Muscle layer of colon (tissue), 2 donors: Measurements from ENCODE around the gene RIPOR1.
A peak's percentile ranks its signal among the peaks of the same experiment; 100 is the strongest.

Experiments used
- H3K27ac ChIP-seq: one replicate; pipeline ENCODE4 v1.7.0; 2013; ENCODE audit warnings: low read depth, mild to moderate bottlenecking, low read length, moderate library complexity
- H3K27me3 ChIP-seq, 2 donors: one replicate each; pipeline ENCODE4 v1.7.0; 2013; ENCODE audit warnings: low read length in 2 of 2, mild to moderate bottlenecking in 2 of 2; ENCODE audit not compliant: insufficient read depth in 2 of 2, control insufficient read depth in 1 of 2
- H3K36me3 ChIP-seq: one replicate; pipeline ENCODE4 v1.7.0; 2013; ENCODE audit warnings: mild to moderate bottlenecking, low read length; ENCODE audit not compliant: insufficient read depth
- H3K4me1 ChIP-seq: one replicate; pipeline ENCODE4 v1.7.0; 2013; ENCODE audit warnings: mild to moderate bottlenecking, low read length; ENCODE audit not compliant: insufficient read depth
- H3K4me3 ChIP-seq, 2 donors: one replicate each; pipeline ENCODE4 v1.7.0; 2013; ENCODE audit warnings: low read length in 2 of 2, low read depth in 1 of 2, mild to moderate bottlenecking in 1 of 2, moderate library complexity in 1 of 2
- H3K9ac ChIP-seq: one replicate; pipeline ENCODE4 v1.7.0; 2013; ENCODE audit warnings: low read length
- H3K9me3 ChIP-seq: one replicate; pipeline ENCODE4 v1.7.0; 2013; ENCODE audit warnings: mild to moderate bottlenecking, low read length
- donor health status: abdominal sarcoma.
- donor health status: Adenocarcinoma of cecum.

The RIPOR1 gene

DNA sequence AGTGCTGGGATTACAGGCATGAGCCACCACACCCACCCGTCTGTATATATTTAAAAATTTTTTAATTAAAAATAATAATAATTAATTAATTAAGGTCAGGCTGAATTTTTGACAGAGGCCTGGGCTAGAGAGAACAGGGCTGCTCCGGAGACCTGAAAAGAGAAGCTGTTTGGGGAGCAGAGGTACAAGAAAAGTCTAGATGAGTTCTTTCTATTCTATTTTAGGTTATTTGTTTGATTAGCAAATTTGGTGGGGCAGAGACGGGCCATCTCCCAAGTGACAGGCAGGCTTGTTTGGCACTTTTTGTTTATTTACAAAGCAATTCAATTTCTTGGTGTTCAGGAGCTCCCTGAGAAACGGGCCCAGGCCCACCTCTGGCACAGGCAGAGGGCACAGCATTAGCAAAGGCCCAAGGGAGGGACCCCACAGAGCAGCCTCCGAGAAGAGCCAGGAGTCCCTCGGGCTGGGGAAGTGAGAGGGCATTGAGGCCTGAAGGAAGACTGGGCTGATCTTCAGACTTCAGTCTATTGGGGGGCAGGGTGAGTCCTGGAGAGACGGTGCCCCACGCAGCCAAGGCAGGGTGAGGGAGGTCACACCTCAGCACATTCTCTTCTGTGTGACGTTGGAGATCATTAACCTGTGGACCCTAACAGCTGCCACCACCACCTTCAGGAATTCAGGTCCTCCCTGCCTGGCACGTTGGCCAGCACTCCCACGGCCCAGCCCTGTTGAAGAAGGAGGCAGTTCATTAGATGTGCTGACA, 10.8 kb upstream of the RIPOR1 start:
- Histone ChIP-seq H3K9ac (no peak overlapping the region), H3K36me3 (no peaks in the 10 kb centered on the region), H3K27ac (no peak overlapping the region), H3K27me3 (no peaks in the 10 kb centered on the region), H3K4me3 (no peak overlapping the region), H3K9me3 (no peaks in the 10 kb centered on the region), H3K4me1 (peaks cover 9% of the 10 kb centered on the region)

DNA sequence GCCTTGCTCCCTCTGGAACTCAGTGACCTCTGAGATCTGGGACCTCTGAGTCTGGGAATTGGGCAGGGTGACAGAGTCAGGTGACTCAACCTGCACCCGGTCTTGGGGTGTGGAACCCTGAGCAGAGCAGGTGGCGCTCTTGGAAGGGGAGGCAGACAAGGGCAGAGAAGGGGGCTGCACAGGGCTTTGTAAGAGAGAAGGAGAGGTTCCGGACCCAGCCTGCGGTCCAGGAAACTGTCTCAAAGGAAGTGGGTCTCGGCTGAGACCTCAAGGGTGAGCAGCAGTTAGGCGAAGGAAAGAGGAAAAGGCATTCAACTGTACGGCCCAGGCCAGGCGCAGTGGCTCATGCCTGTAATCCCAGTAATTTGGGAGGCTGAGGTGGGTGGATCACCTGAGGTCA, 10.0 kb upstream of the RIPOR1 start:
- Histone ChIP-seq H3K36me3 (no peaks in the 10 kb centered on the region), H3K27me3 (no peaks in the 10 kb centered on the region), H3K4me1 (peaks cover 9% of the 10 kb centered on the region), H3K4me3 (no peak overlapping the region), H3K9me3 (no peaks in the 10 kb centered on the region), H3K9ac (no peak overlapping the region), H3K27ac (no peak overlapping the region)

DNA sequence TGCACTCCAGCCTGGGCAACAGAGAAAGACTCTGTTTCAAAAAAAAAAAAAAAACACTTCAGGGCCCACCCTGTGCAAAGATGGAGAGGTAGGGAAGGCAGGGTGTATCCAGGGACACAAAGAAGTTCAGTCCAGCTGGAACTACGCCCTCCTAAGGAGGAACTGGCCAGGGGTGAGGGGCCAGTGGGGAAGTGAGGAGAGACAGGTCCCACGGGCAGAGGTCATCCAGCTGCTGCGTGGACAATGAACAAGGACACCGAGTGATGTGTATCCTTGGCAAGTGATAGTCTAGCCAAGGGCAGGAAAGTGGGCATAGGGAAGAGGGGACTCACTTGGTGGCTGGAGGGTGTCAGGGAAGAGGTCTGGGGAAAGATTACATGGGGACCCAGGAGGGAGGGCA, 9.4 kb upstream of the RIPOR1 start:
- no peak overlapping the region for H3K4me3 ChIP-seq
- no peaks in the 10 kb centered on the region for H3K27me3 ChIP-seq
- H3K9ac ChIP-seq: no peak overlapping the region
- H3K4me1 ChIP-seq: peaks cover 9% of the 10 kb centered on the region
- H3K27ac ChIP-seq: no peak overlapping the region
- no peaks in the 10 kb centered on the region for H3K36me3 ChIP-seq
- no peaks in the 10 kb centered on the region for H3K9me3 ChIP-seq

DNA sequence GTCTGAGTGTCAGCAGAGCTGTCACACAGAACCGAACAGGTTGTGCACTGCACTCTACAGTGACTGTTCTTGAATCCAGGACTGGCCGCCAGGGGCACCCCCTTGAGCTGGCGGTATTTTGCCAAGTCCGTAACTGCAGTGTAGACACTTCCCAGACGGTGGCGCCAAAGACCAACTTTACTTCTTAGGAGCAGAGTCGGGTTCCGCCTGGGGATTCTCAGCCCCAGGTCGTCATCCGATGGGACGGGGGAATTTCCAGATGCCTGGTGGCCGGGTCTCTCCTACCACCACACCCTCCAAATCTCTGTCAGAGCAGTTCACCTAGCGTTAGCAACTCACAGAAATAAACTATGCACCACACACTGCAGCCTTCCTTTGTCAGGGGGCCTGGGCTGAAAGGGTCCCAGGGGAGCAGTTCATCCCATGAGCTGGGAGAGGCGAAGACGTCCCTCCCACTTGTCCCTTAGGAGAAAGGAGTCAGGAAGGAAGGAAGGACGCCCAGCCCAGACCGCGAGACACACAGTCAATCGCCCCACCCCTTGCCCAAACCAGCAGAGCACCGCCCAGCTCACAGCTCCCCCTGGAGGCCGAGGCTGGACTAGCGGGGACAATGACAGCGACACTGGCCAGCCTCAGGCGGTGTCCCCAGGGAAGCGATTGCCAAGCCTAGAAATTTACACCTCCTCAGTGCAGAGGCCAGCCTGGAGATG, 7.4 kb upstream of the RIPOR1 start:
- H3K27me3 ChIP-seq: no peaks in the 10 kb centered on the region
- H3K27ac ChIP-seq: peak overlapping the region; percentile 92
- H3K4me1 ChIP-seq: peaks cover 9% of the 10 kb centered on the region
- no peaks in the 10 kb centered on the region for H3K36me3 ChIP-seq
- no peaks in the 10 kb centered on the region for H3K9me3 ChIP-seq
- H3K9ac ChIP-seq: peak overlapping the region; percentile 66
- H3K4me3 ChIP-seq: peak overlapping the region; percentile 43 to 66

DNA sequence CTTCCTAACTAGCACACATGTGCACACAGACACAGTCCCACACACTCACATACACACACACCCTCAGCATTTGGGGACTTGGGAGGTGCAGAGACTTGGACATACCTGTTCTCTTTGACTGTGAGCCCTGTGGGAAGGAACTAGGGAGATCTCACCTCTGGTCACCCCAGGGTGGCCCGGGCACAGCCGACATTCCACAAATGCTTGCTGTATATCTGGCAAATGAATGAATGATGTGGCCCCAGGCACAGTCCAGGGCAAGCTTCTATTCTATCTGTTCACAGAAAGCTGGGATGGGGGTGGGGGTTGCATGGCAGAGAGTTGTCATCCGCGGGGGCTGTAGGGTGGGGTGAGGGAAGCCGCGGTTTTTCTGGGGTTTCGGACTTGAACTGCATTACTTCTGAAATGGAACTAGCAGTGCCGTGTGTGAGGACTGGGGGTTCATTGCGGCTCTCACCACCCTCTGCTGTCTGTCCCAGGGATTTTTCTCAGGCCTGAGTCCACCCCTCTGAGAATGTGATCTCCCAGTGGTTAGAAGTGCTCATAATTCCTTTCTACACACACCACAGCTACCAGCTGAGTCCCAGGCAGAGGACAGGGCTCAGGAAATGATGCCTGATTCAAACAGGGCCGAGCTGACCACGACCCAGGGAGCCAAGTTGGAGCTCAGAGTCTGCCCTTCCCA, 3.3 kb upstream of the RIPOR1 start:
- Histone ChIP-seq H3K4me3 (no peak overlapping the region), H3K4me1 (no peaks in the 10 kb centered on the region), H3K36me3 (no peaks in the 10 kb centered on the region), H3K27ac (no peak overlapping the region), H3K9ac (no peak overlapping the region), H3K9me3 (no peaks in the 10 kb centered on the region), H3K27me3 (no peaks in the 10 kb centered on the region)

DNA sequence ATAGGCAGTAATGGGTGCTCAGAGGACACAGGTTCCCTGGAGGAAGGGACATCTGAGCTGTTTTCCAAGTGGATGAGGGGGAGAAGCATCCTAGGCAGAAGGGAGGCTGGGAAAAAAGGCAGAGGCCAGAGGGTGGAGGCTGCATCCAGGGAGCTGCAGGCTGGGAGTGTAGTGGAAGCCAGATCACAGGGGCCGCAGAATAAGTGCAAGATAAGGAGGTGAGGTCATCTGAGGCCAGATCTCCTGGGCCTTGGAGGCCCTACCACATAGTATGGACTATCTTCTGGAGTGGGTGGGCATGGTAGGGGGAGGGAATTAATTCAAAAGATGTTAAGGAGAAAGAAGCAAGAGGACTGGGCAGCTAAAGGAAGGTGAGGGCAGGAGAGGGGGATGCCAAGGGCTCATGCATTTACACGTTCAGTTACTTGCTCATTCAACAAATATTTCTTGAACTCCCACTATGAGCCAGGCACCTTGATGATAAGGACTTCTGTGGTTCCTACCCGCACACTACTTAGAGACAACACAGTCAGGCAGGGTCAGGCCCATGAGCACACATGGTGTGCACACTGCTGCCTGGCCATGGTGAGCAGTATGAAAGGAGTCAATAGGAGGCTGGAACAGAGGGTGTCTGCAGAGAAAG, 2.4 kb upstream of the RIPOR1 start:
- H3K4me1 ChIP-seq: peaks cover 7% of the 10 kb centered on the region
- H3K27me3 ChIP-seq: no peaks in the 10 kb centered on the region
- no peaks in the 10 kb centered on the region for H3K36me3 ChIP-seq
- no peak overlapping the region for H3K4me3 ChIP-seq
- no peak overlapping the region for H3K9ac ChIP-seq
- no peaks in the 10 kb centered on the region for H3K9me3 ChIP-seq
- H3K27ac ChIP-seq: no peak overlapping the region

DNA sequence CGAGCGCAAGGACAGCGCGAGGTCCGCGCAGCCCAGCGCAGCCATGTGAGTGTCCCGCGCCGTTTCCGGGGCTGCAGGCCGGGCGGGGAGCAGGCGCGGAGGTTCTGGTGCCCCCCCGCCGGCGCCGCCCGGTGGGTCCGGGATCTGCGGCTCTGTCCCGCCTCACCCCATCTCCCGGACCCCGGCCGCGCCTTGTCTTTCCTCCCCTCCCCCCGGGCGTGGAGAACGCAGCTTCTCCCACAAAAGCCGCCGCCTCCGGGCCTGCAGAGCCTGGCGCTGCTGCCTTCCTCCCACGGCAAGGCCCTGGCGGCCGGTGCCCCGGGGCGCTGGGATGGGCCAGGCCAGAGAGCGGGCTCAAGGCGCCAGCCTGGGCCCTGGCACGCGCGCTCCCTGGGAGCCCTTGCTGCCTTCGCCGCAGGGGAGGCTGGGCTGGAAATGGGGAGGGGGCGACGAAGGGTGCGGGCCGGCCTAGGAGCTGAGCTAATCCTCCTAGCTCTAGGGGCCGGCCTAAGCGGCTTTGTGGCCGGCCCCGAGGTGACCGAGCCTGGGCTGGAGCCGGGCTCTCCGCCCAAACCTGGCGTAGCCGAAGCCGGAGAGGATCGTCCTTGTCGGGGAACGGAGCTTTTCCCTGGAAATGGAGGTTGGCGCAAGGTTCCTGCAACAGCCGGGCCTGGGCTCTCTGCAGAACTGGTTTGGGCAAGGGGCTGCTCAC, 397 bp downstream of the RIPOR1 start:
- H3K4me3 ChIP-seq: peak overlapping the region; percentile 84 to 90
- H3K27me3 ChIP-seq: no peaks in the 10 kb centered on the region
- peak overlapping the region; percentile 95 for H3K27ac ChIP-seq
- H3K36me3 ChIP-seq: no peaks in the 10 kb centered on the region
- peaks cover 11% of the 10 kb centered on the region for H3K4me1 ChIP-seq
- H3K9ac ChIP-seq: peak overlapping the region; percentile 75
- H3K9me3 ChIP-seq: no peaks in the 10 kb centered on the region

DNA sequence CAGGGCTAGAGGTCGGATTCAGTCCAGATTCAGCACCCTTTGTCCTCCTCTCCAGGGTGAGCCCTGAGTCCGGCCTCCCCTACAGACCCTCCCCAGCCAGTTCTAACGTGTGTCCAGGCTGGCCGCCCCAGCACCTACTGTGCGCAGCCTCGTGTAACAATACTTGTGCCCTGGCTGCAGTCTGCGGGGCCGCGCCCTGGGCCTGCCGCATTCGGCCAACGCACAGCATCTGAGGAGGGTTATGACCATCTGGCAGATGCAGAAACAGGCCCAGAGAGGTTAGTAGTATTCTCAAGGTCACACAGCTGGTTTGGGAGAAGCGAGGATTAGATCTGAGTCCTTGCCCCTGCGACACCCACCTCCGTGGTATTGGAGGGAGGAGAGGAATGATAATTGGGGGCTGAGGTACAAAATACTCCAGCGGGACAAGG, 968 bp downstream of the RIPOR1 start:
- peaks cover 11% of the 10 kb centered on the region for H3K4me1 ChIP-seq

DNA sequence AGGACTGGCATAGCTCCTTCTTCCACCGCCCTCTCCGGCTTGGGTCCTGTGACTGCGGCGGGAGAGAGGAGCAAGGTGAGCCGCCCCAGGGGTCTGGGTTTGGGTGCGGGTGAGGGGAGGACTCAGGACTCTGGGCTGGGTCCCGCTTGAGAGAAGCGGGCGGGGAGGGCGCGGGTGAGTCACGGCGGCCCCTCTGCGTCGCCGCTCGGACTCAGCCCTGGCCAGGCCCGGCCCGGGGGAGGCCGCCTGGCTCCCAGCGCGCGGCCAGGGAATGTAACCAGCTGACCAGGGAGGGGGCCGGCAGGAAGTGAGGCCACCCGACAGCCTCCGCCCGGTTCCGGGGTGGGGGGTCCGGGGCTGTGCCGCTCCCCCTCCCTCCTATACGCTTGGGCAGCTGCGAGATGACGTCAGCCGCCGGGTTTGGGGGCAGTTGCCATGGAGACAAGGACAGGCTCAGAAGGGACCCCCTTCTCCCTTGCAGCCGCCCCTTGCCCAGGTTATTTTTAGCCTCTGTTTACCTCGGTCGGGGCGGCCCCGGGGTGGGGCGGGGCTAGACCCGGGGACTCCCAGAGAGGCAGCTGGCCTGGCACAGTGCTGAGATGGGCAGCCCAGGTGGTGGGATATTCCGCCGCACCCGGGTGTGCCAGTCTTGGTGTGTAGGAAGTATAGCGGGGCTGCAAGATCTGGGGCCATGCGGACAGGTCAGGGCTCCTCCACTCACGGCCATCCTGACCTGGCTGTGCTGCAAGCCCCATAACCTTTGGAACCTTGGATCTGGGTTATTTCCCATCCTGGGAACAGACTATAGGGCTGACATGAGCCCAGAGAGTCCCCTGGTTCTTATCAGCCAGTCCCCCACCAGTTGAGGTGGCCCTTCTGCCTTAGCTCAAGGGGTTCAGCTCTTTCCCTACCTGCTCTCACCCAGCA, 1.6 kb downstream of the RIPOR1 start:
- no peaks in the 10 kb centered on the region for H3K36me3 ChIP-seq
- H3K27ac ChIP-seq: peak overlapping the region; percentile 95
- H3K27me3 ChIP-seq: no peaks in the 10 kb centered on the region
- H3K4me3 ChIP-seq: peak overlapping the region; percentile 84 to 90
- H3K9ac ChIP-seq: peak overlapping the region; percentile 75
- peaks cover 11% of the 10 kb centered on the region for H3K4me1 ChIP-seq
- H3K9me3 ChIP-seq: no peaks in the 10 kb centered on the region

More for the DNA sequence above, 968 bp downstream of the RIPOR1 start:
- Histone ChIP-seq H3K4me3 (peak overlapping the region; percentile 84 to 90), H3K36me3 (no peaks in the 10 kb centered on the region), H3K27me3 (no peaks in the 10 kb centered on the region), H3K9ac (peak overlapping the region; percentile 75), H3K27ac (peak overlapping the region; percentile 95), H3K9me3 (no peaks in the 10 kb centered on the region)

DNA sequence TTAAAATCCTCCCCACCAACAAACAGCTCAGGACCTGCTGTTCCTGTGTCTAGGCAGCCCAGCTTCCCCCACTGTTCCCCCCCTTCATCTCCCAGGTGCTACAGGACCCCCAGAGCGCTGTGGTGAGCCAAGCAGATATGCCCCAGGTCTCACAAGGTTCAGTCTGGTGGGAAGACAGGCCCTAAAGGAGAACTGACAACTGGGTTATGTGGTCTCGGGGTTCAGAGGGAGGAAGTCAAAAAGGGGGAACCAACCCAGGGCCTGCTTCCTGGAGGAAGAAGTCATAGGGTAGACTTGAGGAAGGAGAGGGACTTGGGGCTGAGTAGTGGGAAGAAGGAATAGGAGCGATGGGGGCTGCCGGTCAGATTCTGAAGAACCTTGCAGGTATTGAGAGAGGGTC, 2.6 kb downstream of the RIPOR1 start:
- H3K4me3 ChIP-seq: peak overlapping the region in 1 of 2 donors; percentile 90

More for the DNA sequence above, 2.6 kb downstream of the RIPOR1 start:
- peak overlapping the region; percentile 95 for H3K27ac ChIP-seq
- H3K36me3 ChIP-seq: no peaks in the 10 kb centered on the region
- H3K4me1 ChIP-seq: peaks cover 13% of the 10 kb centered on the region
- no peaks in the 10 kb centered on the region for H3K9me3 ChIP-seq
- peak overlapping the region; percentile 13 for H3K9ac ChIP-seq
- no peaks in the 10 kb centered on the region for H3K27me3 ChIP-seq
